HepG2 (cell line): ENCODE data around the gene PPP2R1B. TPM values are rescaled to one million over a fixed set of nuclear protein-coding genes. Genes with fewer than 3 reads are reported as not detected.

Experiments used
- ATAC-seq: fragments of 200-7000 bp; cut with Tn5 transposase; 3 replicates; pipeline ENCODE4 v1.9.1; 2020; ENCODE audit warnings: mild to moderate bottlenecking, moderate library complexity
- BruUV-seq: library from RNA; stranded (reverse); fragments of 400-500 nt; replicated peaks from 2 replicates; lab custom pipeline; 2021; lab: Mats Ljungman, UMichigan
- CTCF ChIA-PET: fragments of 300-600 bp; formaldehyde crosslinking; extraction: SDS; loops from one replicate; lab custom pipeline; 2021; ENCODE audit warnings: low total read pairs, inconsistent platforms, low intra/inter-chr PET ratio; lab: Yijun Ruan, JAX
- POLR2A ChIA-PET: fragments of 350-600 bp; sonication (Branson Sonifier 250); formaldehyde crosslinking; loops from one replicate; lab custom pipeline; 2020; ENCODE audit warnings: antibody characterized with exemption, inconsistent platforms; lab: Yijun Ruan, JAX
- DNase-seq: peaks from one replicate; pipeline ENCODE4 v3.0.0-alpha.2; 2015; ENCODE audit warnings: low spot score
- FAIRE-seq: peaks from 3 replicates; lab custom pipeline; 2011; peaks lifted over from hg19 to GRCh38; lab: Jason Lieb, UNC
- H2AFZ ChIP-seq: one replicate; pipeline ENCODE4 v1.6.1; 2011; ENCODE audit warnings: low read length, inconsistent platforms
- H3K27ac ChIP-seq: fragments of 300-600 bp; 3 replicates; pipeline ENCODE4 v1.8.0; 2011; ENCODE audit warnings: mixed run types, mild to moderate bottlenecking, mixed read lengths, low read length, inconsistent platforms; ENCODE audit not compliant: insufficient read depth; ENCODE audit errors: extremely low read length
- H3K27me3 ChIP-seq, 2 experiments: fragments of 200-600 bp in 1 of 2; 2 replicates in 1 of 2; 3 replicates in 1 of 2; pipeline versions ENCODE4 v1.6.0 to v1.8.0; 2011; ENCODE audit warnings: low read length in 2 of 2, mild to moderate bottlenecking in 2 of 2, moderate library complexity in 2 of 2, inconsistent platforms in 1 of 2; ENCODE audit not compliant: insufficient read depth in 2 of 2, control insufficient read depth in 1 of 2
- H3K36me3 ChIP-seq, 2 experiments: fragments of 200-600 bp in 1 of 2; replicated peaks in 1 of 2; 2 replicates in 1 of 2; 3 replicates in 1 of 2; pipeline versions ENCODE4 v1.5.1 to v1.8.0; 2011; ENCODE audit warnings: low read length in 2 of 2, inconsistent platforms in 1 of 2; ENCODE audit not compliant: insufficient read depth in 2 of 2, control insufficient read depth in 1 of 2
- H3K4me1 ChIP-seq: 2 replicates; pipeline ENCODE4 v1.5.1; 2012; ENCODE audit warnings: low read length, inconsistent platforms; ENCODE audit not compliant: insufficient read depth
- H3K4me2 ChIP-seq: 2 replicates; pipeline ENCODE4 v1.6.0; 2011; ENCODE audit warnings: low read depth, low read length, inconsistent platforms
- H3K4me3 ChIP-seq, 3 experiments: fragments of 200-600 bp in 1 of 3; sonication (generic), shearing (Covaris generic) in 1 of 3; replicated peaks in 1 of 3; 2 replicates each; pipeline ENCODE4 v1.5.1; 2011 to 2016; ENCODE audit warnings: low read length in 3 of 3, inconsistent platforms in 2 of 3, low read depth in 2 of 3, mild to moderate bottlenecking in 2 of 3, control low read depth in 1 of 3, mixed read lengths in 1 of 3; ENCODE audit not compliant: insufficient read depth in 1 of 3
- H3K79me2 ChIP-seq: one replicate; pipeline ENCODE4 v1.6.1; 2011; ENCODE audit warnings: low read length, inconsistent platforms; ENCODE audit not compliant: insufficient read depth
- H3K9ac ChIP-seq: 2 replicates; pipeline ENCODE4 v1.6.0; 2011; ENCODE audit warnings: mild to moderate bottlenecking, low read depth, low read length, inconsistent platforms; ENCODE audit not compliant: insufficient read depth
- H3K9me3 ChIP-seq: 2 replicates; pipeline ENCODE4 v1.5.1; 2012; ENCODE audit warnings: mild to moderate bottlenecking, low read length
- H4K20me1 ChIP-seq: 2 replicates; pipeline ENCODE4 v1.6.0; 2011; ENCODE audit warnings: inconsistent platforms, mild to moderate bottlenecking, low read length, moderate library complexity; ENCODE audit not compliant: insufficient read depth
- CBFB ChIP-seq: sonication (generic); formaldehyde crosslinking; IDR thresholded peaks from 2 replicates; pipeline ENCODE4 v1.4.0; 2020; ENCODE audit warnings: missing genetic modification reagents
- DNMT3B ChIP-seq: conservative IDR thresholded peaks from 2 replicates; pipeline ENCODE4 v1.6.1; 2016; ENCODE audit warnings: missing biosample characterization, control low read depth
- HOXA9 ChIP-seq: sonication (generic); formaldehyde crosslinking; IDR thresholded peaks from 2 replicates; pipeline ENCODE4 v1.8.1; 2022; ENCODE audit warnings: missing genetic modification reagents, mild to moderate bottlenecking, moderate library complexity, borderline replicate concordance
- MAFF ChIP-seq: IDR thresholded peaks from 2 replicates; pipeline ENCODE4 v1.6.1; 2011; ENCODE audit warnings: low read depth, low read length, improper control_type of control experiment
- MAFK ChIP-seq, 2 experiments: IDR thresholded peaks in 1 of 2; conservative IDR thresholded peaks in 1 of 2; 2 replicates each; pipeline ENCODE4 v1.6.1; 2011; ENCODE audit warnings: improper control_type of control experiment in 2 of 2, low read length in 2 of 2
- MTERF4 ChIP-seq: sonication (generic); formaldehyde crosslinking; IDR thresholded peaks from 2 replicates; pipeline ENCODE4 v1.8.0; 2023; ENCODE audit warnings: mild to moderate bottlenecking, missing genetic modification reagents
- PRMT3 ChIP-seq: sonication (generic); formaldehyde crosslinking; IDR thresholded peaks from 2 replicates; pipeline ENCODE4 v1.8.1; 2022; ENCODE audit warnings: low read depth, mild to moderate bottlenecking, moderate library complexity, missing genetic modification reagents, borderline replicate concordance
- RORA ChIP-seq: sonication (generic); formaldehyde crosslinking; IDR thresholded peaks from 2 replicates; pipeline ENCODE4 v1.5.0; 2020; ENCODE audit warnings: mild to moderate bottlenecking, missing genetic modification reagents, moderate library complexity
- RXRA ChIP-seq: sonication (generic); formaldehyde crosslinking; IDR thresholded peaks from 2 replicates; pipeline ENCODE4 v1.5.1; 2020; ENCODE audit warnings: missing genetic modification reagents
- ZBTB1 ChIP-seq: sonication (generic); formaldehyde crosslinking; IDR thresholded peaks from 2 replicates; pipeline ENCODE4 v1.4.0; 2020; ENCODE audit warnings: missing genetic modification reagents, borderline replicate concordance
- ZFP36L2 ChIP-seq: sonication (generic); formaldehyde crosslinking; IDR thresholded peaks from 2 replicates; pipeline ENCODE4 v1.4.0; 2020; ENCODE audit warnings: missing genetic modification reagents
- ZNF646 ChIP-seq: sonication (generic); formaldehyde crosslinking; IDR thresholded peaks from 2 replicates; pipeline ENCODE4 v1.9.0; 2021; ENCODE audit warnings: mild to moderate bottlenecking, missing genetic modification reagents
- WGBS: methylation state at CpG from one replicate; pipeline ENCODE4 v1.1.6; 2017; ENCODE audit warnings: low lambda C conversion rate; 5-methylcytosine and 5-hydroxymethylcytosine counted together
- in situ Hi-C: cut with HindIII; loops from 2 replicates; pipeline ENCODE4 v1.10.0; 2017; ENCODE audit warnings: low pct_unique_long_range_greater_than_20kb; ENCODE audit not compliant: extremely low pct_ligation_motif_present
- intact Hi-C: fragments of 100-400 bp; cut with micrococcal nuclease; formaldehyde crosslinking; loops from one replicate; pipeline ENCODE4 v1.10.0; 2022; ENCODE audit not compliant: unreplicated experiment
- polyA plus RNA-seq, 8 experiments: library from polyadenylated mRNA; depleted of rRNA in 3 of 8; stranded (reverse) in 7 of 8; unstranded in 1 of 8; fragments of >200 nt; fragmentation: Illumina TruSeq in 4 of 8; extraction: Trizol in 4 of 8; gene quantifications; 2 replicates each; pipeline versions ENCODE4 v1.2.1 to v1.2.3, GENCODE V29; 2011 to 2016; ENCODE audit warnings: low read depth in 4 of 8, missing spikeins in 1 of 8, mixed read lengths in 1 of 8; ENCODE audit not compliant: insufficient read depth in 1 of 8
- total RNA-seq, 5 experiments: library from RNA; depleted of rRNA; stranded (reverse); fragments of >200 nt; fragmentation: Illumina TruSeq; extraction: Trizol; gene quantifications; 2 replicates each; pipeline ENCODE4 v1.2.3, GENCODE V29; 2016; ENCODE audit warnings: low read depth in 1 of 5

The PPP2R1B gene
- total and polyA plus RNA-seq, 2 of the 13 experiments (the other 11 are each of a cell fraction or from before 2014, with no cell fraction given) = 22.1 to 56.8 TPM

- Histone ChIP-seq H3K9ac (no peak overlapping the region), H4K20me1 (no peaks in the 10 kb centered on the region), H3K9me3 (no peaks in the 10 kb centered on the region), H2AFZ (no peak overlapping the region), H3K27me3 (no peaks in the 10 kb centered on the region; a peak in 1 of 5 replicates), H3K79me2 (no peaks in the 10 kb centered on the region), H3K4me3 (no peak overlapping the region), H3K27ac (peak overlapping the region; percentile 78), H3K4me1 (peaks cover 54% of the 10 kb centered on the region), H3K36me3 (peaks cover 9 to 23% of the 10 kb centered on the region in 2 experiments; a peak in 4 of 5 replicates), H3K4me2 (0 out of 2 replicates have a peak overlapping the region, but pooled peaks have one; percentile 15)
- in situ Hi-C loops (no loop called here), intact Hi-C loops (no loop called here)
- ChIA-PET CTCF (no interaction called here), POLR2A (interaction anchor here (1.0 to 1.7 kb wide), 6 partner anchors 9 to 41 kb away, joined by 3 to 8 read pairs (median 4); partner anchors contain the start of gene PPP2R1B)
- TF ChIP-seq PRMT3 = no peak
- no peak for TF ChIP-seq ZBTB1 (CRISPR knock-in tag)
- TF ChIP-seq ZNF646 (CRISPR knock-in tag) = no peak
- TF ChIP-seq RORA = no peak
- no peak for TF ChIP-seq ZFP36L2 (CRISPR knock-in tag)
- TF ChIP-seq MAFK (conservative IDR thresholded peaks at IDR 0.05 in 1 of 2, IDR thresholded peaks at IDR 0.05 in 1 of 2; ENCODE audit: low read length in 2 of 2) = peak; percentile 40 to 74; a peak in 3 of 4 replicates
- TF ChIP-seq HOXA9 (CRISPR knock-in tag) = no peak
- TF ChIP-seq MTERF4 (CRISPR knock-in tag) = no peak
- TF ChIP-seq MAFF = peak; percentile 75
- TF ChIP-seq CBFB = no peak
- TF ChIP-seq DNMT3B (CRISPR knock-in tag) = no peak
- no peak for TF ChIP-seq RXRA (CRISPR knock-in tag)
- no peak for FAIRE-seq
- no peak for DNase-seq
- WGBS = 85% methylated on average over 2 of the region's 2 CpGs
- BruUV-seq = no TSS peak
- peak; percentile 32 for ATAC-seq
Measured at GRCh38 chr11:111801135-111801534, 34.9 kb upstream of the PPP2R1B start.
